NCI-H146 treated with DMSO at 0.1 percent for 48 hours (cell line): Measurements from ENCODE around the gene SPSB4.
"Not testable (repeated sequence)": the region's sequence is repeated elsewhere in the genome, so short reads cannot be mapped to it uniquely, and the experiment has no call there.

ENCODE experiments used
- DNase-seq: peaks from one replicate; lab custom pipeline; 2025; ENCODE audit not compliant: unreplicated experiment; lab: John Stamatoyannopoulos, UW

SPSB4 gene

DNA sequence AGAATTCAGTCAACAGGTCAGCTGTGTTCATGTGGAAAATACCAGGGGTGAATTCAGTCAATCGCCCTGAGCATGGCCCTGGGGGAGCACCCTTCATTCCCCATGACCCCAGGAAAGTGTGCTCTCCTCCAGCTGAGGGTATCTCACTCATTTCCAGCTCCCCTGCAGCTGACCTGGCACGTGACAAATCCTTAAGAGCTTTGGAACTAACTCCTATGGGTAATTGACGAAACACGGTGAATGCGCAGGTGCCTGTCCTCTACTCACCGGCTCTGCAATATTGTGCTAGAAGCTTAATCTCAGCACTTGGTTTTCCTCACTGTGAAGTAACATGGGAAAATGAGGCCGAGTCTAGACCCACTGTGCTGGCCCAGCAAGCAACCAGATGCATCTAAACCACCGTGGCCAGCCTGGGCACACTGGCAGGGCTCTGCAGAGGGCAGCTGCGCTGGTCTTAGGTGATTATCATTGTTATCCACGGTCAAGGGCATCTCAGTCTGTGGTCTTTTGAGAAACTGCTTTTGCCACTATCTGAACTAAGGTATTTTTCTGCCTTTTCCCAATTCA lies 63.1 kb downstream of the SPSB4 start:
- no peak for DNase-seq

DNA sequence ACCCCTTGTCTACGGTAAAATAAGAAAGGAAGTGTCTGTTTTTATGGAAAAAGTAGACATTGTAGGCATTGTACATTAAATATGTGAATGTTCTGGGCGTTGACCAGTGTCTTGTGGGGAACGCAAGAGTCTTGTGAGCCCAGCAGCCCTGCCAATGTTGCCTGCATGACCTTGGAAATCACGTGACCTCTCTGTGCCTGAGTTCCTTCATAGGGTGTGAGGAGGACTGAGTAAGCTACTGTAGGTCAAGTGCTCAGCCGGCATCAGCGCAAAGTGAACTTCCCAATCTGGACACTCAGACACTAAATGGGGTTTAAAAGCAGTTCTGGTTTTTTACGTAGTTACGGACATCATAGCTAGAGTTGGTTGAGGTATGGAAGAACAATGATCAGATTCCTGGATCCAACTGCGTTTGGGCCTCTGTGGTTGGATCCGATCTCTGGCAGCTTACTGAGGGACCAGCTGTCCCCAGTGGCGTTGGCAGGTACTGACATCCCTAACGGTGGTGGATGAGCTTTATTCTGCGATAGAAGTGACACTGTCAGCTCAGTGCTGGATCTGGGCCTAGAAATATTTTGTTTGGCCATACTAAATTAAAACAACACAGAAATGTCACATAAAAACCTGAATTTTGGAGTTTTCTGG lies 63.8 kb downstream of the SPSB4 start:
- no peak for DNase-seq

DNA sequence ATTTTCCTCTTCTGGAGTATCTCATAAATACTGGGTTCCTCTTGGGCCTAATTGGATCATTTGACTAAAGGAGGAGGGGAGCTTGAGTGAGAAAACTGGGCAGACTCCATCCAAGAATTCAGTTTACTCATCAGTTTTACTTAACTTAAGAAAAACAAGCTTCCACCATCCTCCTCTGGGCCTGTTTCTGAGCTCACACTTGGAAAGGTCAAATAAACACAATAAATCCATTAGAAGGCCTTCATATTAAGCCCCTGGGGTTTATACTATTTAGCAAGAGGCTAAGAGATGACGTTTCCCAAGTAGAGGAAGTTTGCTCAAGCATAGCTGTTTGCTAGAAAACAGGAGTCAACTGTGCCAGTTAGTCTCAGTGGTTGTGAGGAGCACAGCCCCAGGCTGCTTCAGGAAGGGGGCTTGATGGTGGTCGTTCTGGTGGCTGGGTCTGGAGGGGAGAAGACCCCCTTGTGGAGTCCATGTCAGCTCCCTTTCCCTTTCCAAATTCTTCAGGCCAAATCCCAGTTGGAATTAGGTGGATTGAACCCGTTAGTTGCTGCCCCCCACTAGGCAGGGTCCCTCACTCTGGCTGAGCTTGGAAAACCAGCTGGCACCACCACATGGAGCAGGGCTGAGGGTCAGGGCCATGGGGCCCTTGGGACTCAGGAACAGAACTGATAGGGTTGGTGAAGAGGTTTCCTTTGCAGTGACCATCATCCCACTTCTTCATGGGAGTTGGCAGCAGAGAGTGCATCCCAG lies 64.8 kb downstream of the SPSB4 start:
- no peak for DNase-seq

DNA sequence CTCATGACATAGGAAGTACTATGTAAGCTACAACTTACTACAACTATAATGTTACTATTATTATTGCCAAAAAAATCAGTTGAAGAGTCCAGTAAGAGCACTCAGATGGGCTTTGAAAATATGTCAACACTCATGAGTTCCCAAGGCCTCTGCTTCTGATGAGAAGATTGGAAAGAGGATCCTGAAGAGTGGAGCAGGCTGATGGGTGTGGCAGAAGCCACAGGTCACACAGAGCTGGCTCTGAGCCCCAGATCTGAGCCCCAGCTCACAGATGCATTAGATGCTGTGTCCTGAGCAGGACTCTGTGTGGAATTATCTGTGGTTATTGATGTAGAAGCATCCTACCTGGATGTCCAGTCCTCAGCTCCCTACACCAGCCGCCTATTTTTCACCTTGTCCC lies 65.6 kb downstream of the SPSB4 start:
- no peak for DNase-seq

DNA sequence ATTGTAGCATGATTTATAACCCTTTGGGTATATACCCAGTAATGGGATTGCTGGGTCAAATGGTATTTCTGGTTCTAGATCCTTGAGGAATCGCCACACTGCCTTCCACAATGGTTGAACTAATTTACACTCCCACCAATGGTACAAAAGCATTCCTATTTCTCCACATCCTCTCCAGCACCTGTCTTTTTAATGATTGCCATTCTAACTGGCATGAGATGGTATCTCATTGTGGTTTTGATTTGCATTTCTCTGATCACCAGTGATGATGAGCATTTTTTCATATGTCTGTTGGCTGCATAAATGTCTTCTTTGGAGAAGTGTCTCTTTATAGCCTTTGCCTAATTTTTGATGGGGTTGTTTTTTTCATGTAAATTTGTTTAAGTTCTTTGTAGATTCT lies 66.8 kb downstream of the SPSB4 start:
- DNase-seq = not testable (repeated sequence)

DNA sequence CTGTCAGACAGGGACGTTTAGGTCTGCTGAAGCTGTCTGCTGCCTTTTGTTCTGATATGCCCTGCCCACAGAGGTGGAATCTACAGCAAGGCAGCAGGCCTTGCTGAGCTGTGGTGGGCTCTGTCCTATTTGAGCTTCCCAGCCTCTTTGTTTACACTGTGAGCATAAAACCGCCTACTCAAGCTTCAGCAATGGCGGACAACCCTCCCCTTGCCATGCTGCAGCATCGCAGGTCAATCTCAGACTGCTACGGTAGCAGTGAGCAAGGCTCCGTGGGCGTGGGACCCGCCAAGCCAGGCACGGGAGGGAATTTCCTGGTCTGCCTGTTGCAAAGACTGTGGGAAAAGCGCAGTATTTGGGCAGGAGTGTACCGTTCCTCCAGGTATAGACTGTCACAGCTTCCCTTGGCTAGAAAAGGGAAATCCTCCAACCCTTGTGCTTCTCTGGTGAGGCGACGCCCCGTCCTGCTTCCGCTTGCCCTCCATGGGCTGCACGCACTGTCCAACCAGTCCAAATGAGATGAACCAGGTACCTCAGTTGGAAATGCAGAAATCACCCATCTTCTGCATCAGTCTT lies 71.4 kb downstream of the SPSB4 start:
- DNase-seq = no peak

DNA sequence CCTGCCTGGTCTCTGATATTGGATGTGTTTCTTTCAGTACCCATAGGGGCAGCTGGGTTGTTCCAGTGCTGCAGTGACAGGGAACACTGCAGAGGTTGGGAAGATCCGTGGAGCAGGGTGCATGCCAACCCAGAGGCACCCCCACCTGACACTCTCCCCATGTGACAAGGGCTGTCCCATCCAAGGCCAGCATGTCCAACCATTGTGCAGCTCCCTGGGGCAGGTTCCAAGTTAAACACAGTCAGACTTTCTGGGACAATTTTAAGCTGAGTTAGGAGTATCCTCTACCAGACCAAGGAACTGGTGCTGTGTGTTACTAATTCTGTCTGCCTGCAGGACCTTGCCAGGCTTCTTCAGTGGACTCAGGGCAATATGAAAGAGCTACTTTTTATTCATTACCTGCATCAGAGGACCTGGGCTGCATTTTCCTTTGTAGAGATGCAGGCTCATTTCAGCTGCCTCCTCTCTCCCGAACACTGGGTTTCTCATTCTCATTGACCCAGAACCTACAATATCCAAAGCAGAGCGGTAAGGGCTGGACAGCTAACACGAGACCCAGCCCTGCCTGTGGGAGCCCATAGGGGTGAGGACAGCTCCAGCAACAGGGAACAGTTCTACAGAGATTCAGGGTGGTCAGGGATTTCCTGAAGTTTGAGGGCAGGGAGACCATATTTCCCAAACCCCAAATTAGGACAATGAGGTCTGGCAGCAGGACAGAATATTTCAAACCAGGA lies 72.7 kb downstream of the SPSB4 start:
- DNase-seq = no peak

DNA sequence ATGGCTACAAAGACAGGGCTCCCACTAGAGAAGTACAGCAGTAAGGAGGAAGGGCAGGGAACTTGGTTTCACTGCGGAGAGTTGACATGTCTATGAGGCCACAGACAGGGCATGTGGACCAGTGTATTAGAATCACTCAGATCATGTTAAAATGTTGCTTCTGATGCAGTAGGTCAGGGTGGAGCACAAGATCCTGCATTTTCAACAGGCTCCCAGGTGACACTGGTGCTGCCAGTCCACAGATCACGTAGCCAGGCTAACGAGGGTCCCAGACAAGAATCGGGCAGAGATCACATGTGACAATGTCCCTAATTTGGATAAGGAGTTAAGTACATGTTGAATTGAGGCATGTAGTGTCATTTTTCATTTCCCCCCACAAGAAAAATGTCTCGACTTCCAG lies 73.6 kb downstream of the SPSB4 start:
- DNase-seq = no peak

DNA sequence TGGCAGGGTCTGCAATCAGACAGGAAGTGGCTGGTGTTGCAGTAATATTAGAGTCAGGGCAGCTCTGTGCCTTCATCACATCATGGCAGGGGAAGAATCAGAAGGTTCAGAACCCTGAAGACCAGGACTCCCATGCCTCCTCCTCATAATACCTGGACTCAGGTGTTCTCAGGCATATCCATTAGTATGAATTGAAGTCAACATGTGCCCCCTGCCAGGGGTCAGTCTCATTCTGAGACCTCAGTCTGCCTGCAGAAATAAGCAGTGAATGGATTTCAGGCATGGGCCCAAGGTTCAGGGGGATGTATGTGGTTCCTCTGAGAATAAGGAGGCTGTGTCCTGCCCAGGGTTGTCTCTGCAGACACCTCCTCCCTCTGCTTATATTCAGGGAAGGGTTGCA lies 74.2 kb downstream of the SPSB4 start:
- no peak for DNase-seq

DNA sequence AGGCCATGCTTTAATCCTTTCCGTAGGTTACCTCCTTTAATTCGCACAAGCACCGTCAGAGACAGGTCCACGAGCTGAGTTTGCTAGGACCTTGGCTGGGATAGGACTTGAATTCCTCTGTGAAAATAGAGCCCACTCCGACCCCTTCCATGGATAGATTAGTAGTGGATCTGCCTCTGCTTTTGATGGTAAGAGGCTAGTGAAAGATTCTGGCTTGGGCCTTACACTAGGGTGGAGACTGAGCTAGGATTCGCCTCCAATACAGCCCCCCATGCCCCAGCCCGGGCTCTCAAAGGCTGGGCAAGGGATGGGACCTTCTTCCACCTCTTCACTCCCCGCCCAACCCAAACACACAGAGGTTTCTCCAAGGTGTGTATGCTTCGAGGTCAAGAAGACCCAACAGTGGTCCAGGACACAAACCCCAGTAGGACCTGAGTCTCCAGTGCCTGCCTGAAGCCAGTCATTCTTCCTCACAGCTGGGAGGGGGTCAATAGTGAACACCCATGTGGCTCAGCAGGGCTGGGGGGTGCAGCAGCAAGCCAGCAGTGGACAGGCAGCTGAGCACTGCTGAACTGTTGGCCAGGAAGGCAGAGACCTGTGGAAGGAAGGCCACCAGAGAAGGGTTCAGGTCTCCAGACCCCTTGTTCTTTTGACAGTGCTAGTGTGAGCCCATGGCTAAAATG lies 75.7 kb downstream of the SPSB4 start:
- DNase-seq = no peak

DNA sequence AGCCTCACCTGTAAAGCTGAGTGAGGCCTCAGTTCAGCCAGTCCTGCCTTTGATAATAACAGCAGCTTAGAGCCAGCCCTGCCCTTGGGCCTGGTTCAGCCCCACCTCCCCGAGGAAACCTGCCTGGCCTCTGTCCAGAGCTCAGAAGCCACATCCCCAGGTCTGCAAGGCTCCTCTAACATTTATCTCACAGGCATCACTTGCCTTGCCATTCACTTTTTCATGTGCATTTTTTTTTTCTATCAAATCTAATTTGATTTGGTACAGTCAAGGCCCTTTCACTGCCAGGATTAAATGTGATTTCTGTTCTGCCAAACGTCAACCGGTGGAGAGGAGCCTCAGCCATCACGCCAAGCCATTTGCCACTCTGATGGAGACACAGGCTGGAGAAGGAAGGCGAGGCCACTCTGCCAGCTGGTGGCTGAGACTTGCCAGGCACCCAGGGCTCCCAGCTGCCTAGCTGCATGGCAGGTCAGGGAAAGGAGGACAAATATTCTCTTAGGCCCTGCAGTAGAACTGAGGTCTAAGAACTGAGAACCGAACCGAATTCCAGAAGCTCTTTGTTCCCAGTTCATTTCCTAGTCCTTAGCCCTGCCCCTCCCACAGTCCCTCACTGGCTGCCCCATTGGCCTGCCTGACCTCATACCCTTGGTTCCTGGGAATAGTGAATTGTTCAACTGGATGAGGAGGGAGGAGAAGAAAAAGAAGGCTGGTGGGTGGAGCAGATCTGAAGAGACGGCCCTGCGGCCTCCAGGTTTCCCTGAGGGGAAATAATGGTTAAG lies 76.4 kb downstream of the SPSB4 start:
- no peak for DNase-seq

DNA sequence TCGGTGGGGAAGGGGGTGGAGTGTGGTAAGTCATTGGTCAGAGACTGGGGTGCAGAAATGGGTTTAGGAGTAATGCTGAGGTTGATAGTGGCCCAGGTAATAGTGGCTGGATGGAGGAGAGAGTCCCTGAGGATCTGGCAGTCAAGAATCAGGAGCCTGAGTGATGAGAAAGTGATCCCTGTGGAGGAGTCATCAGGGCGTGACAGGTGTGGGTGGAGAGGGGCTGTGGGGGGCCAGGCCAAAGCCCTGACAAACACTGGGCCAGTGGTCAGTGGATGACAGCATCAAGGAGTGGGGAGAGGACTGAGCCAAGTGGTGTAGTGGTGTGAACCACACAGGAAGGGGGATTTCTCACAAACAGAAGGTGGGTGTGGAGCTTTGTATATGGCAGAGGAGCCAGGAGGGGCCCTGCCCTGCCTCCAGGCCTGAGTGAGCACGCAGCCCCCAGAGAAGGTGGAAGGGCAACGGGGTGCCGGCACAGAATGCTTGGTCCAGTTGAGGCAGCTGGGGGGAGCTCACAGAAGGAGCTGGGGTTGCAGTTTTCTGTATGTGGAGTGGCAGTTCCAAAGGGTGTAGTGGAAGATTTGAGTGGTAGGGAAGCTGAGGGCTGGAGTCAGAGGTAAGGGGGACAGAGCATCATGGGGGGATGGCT lies 77.1 kb downstream of the SPSB4 start:
- DNase-seq = no peak

DNA sequence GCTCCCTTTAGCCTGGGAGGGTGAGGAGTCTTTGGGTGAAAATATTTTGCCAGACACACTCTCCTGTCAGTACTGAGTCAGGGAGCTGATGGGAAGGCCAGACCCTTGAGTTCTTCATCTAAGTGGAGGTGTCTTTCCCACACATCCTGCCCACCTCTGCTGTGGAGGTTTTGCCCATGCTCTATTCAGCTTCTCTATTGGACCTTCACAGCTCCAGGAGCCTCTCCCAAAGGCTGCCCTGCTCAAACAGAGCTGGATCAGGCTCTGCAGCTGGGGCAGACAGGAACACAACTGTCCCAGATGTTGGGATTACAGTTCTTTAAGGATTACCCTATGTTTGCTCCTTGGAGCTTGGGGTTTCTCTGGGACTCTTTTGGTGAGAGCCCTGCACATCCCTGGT lies 77.9 kb downstream of the SPSB4 start:
- DNase-seq = no peak

DNA sequence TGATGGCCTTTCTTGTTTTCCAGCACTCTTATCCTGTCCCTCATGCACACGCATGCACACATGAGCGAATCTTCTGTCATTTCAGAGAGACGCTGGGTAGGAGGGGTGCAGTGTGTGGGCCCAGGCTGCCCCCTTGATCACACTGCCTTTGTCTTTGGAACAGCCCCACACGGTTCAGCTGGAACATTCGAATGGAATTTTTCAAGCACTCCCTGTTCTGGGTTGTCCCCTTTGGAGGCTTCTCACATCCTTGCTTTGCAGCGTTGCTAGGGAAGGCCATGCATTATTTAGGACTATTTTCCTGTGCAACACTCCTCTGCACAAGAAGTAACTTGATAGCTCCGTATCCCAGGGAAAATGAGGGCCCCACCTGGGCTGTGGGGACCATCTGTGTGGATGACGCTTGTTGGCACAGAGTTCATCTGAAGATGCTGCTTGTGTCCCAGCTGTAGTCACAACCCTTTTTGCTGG lies 78.4 kb downstream of the SPSB4 start:
- peak; percentile 21 for DNase-seq

DNA sequence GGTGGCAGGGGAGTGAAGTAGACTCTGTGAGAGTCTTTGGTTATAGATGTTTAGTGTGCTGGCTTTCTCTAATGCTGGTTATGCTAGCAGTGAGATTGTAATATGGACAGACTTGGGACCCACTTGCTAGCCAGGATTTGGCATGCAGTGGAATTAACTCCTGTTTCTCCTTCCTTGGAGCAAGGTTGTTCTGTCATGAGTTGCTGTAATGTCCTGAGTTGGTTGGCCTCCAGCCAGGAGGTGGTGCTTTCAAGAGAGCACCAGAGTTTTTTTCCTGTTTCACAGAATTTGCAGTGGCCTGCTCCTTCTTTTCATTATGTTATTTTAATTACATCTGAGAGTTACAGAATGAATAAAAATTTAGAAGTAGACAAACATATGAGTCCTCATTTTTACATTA lies 92.4 kb downstream of the SPSB4 start:
- no peak for DNase-seq

DNA sequence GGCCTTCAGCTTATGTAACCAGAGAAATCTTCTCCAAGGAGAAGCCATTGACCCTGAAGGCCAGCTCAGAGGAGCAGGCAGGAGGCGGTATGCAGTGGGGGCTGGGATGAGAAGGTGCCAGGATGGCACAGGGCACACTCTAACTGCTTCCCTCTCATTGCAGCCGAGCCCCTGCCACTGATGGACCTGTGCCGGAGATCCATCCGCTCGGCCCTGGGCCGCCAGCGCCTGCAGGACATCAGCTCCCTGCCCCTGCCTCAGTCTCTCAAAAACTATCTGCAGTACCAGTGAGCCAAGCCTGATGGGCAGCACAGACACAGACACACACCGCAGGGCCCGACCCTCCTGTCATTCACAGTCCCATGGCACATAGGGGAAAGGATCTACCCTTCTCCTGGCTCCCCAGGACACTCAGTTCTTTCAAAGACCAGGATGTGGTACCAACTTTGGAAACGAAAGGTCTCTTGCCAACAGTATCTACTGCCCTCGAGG lies 95.9 kb downstream of the SPSB4 start:
- DNase-seq = no peak

DNA sequence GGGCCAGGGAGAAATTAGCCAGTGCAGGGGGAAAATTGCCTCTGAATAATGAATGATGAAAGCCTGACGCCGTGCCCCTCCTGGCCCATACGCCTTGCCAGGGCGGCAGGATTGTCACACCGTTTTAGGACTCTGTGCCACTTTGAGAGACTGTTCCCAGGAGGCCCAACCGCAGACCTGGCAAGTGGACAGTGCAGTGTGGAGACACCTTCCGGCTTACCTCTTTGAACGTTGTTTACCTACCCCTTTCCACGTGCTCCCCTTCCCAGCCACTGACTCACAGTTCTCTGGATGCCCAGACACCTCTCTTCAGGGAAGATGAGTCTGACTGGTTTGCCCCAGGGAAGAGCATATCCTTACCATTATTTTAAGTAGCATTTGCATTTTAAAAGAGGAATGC lies 96.5 kb downstream of the SPSB4 start:
- DNase-seq = no peak

DNA sequence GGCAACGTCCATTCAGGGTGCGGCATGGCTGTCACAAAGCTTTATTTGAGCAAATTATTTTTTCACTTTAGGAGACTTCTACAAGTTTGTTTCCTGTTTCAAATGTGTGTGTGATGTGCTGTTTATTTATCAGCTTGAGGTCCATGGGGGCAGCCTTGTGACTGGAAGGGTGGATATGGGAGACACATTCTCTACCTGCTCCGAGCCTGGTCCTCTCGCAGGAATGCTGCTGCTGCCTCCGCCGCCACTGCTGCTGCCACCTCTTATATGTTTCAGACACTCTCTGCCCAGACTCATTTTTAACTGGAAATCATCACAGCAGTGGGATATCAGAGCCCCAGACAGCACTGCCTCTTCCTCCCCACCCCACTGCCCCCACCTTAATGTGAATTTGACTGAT lies 97.0 kb downstream of the SPSB4 start:
- no peak for DNase-seq

DNA sequence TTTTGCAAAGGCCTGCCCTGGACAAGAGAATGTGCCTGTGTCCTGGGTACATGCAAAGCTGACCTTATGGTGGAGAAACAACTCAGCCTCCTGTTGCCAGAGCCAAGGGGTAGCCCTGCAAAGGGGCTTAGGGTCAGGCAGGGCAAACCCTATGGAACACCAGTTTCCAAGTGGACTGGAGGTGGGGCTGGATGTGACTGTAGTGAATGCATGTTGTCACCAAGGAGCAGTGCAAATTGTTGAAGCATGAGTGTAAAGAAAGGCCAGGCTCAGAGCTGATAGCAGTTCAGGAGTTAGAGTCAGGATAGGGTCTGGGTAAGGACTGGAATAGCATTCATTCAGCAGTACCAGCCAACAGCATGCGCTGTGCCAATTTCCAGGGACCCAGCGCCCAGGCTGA lies 97.6 kb downstream of the SPSB4 start:
- no peak for DNase-seq
